ENCODE measurements around the gene RPTOR.

- TF ChIP-seq GATA2 (IDR thresholded peaks at IDR 0.05; ENCODE audit: low read depth, low read length) (no peak), GATA3 (IDR thresholded peaks at IDR 0.05; ENCODE audit: low read depth, low read length) (no peak)
These were observed 325.8 kb downstream of the RPTOR start for GRCh38 chr17:80870401-80870800.
